Choroid plexus epithelial cell (primary cell): ENCODE data around the gene KCND3.

Source experiments
- DNase-seq: peaks from one replicate; pipeline ENCODE4 v3.0.0-alpha.2; 2010; ENCODE audit warnings: low read depth
- H3K4me3 ChIP-seq: 2 replicates; pipeline ENCODE4 v1.5.1; 2011; ENCODE audit warnings: low read depth, mild to moderate bottlenecking, control low read depth, low read length, moderate library complexity
- CTCF ChIP-seq: conservative IDR thresholded peaks from 2 replicates; pipeline ENCODE4 v1.5.1; 2011; ENCODE audit warnings: low read depth, mild to moderate bottlenecking, control low read depth, inconsistent platforms, low read length, moderate library complexity

KCND3 gene

GRCh38 chr1:111827946-111828345 is 161.5 kb downstream of the KCND3 start:
- TF ChIP-seq CTCF = no peak
- no peak overlapping the region for H3K4me3 ChIP-seq

GRCh38 chr1:111826278-111826677 is 163.2 kb downstream of the KCND3 start:
- no peak overlapping the region for H3K4me3 ChIP-seq
- TF ChIP-seq CTCF = no peak
- no peak for DNase-seq

More at GRCh38 chr1:111827946-111828345, 161.5 kb downstream of the KCND3 start:
- no peak for DNase-seq

- H3K4me3 ChIP-seq = no peak overlapping the region
- no peak for DNase-seq
- no peak for TF ChIP-seq CTCF
Measured at GRCh38 chr1:111825217-111825616, 164.3 kb downstream of the KCND3 start.

GRCh38 chr1:111822138-111822537 is 167.3 kb downstream of the KCND3 start:
- TF ChIP-seq CTCF = no peak
- DNase-seq = no peak
- no peak overlapping the region for H3K4me3 ChIP-seq

- no peak for DNase-seq
- no peak overlapping the region for H3K4me3 ChIP-seq
- no peak for TF ChIP-seq CTCF
Measured at GRCh38 chr1:111821121-111821745, 168.2 kb downstream of the KCND3 start.

GRCh38 chr1:111819566-111820263 is 169.8 kb downstream of the KCND3 start:
- TF ChIP-seq CTCF = no peak
- no peak overlapping the region for H3K4me3 ChIP-seq
- no peak for DNase-seq

- no peak overlapping the region for H3K4me3 ChIP-seq
- TF ChIP-seq CTCF = no peak
Measured at GRCh38 chr1:111818546-111818945, 170.9 kb downstream of the KCND3 start.

More at GRCh38 chr1:111818546-111818945, 170.9 kb downstream of the KCND3 start:
- DNase-seq = no peak
